Adrenal gland (tissue), 12 donors: Measurements from ENCODE around the gene CDKAL1. TPM values are rescaled to one million over a fixed set of nuclear protein-coding genes. Genes with fewer than 3 reads are reported as not detected.

Source experiments
- DNase-seq, 7 donors: peaks; one replicate each; pipeline ENCODE4 v3.0.0-alpha.2; 2019 to 2020
- H3K27ac ChIP-seq, 5 donors: fragments of 200-600 bp; sonication (generic) in 4 of 5; 1 replicate in 3 of 5; 2 replicates in 2 of 5; pipeline versions ENCODE4 v1.5.1 to v1.8.0; 2016 to 2020; ENCODE audit warnings: mild to moderate bottlenecking in 1 of 5
- H3K27me3 ChIP-seq: fragments of 200-600 bp; 2 replicates; pipeline ENCODE4 v1.8.0; 2021
- H3K36me3 ChIP-seq, 2 donors: fragments of 200-600 bp; replicated peaks in 1 of 2; 1 replicate in 1 of 2; 2 replicates in 1 of 2; pipeline versions ENCODE4 v1.5.1 to v1.8.0; 2018 to 2022
- H3K4me1 ChIP-seq, 2 donors: fragments of 200-600 bp; replicated peaks in 1 of 2; 1 replicate in 1 of 2; 2 replicates in 1 of 2; pipeline versions ENCODE4 v1.5.1 to v1.8.0; 2018 to 2021
- H3K4me3 ChIP-seq, 4 donors: fragments of 200-600 bp; sonication (generic) in 3 of 4; one replicate each; pipeline ENCODE4 v1.5.1; 2016 to 2018
- H3K9me3 ChIP-seq, 3 donors: fragments of 200-600 bp; sonication (generic) in 1 of 3; replicated peaks in 1 of 3; 1 replicate in 2 of 3; 2 replicates in 1 of 3; pipeline versions ENCODE4 v1.5.1 to v1.8.0; 2016 to 2021
- POLR2A ChIP-seq, 2 donors: fragments of 450-650 bp; IDR thresholded peaks; one replicate each; pipeline ENCODE4 v1.6.1; 2017; ENCODE audit warnings: antibody characterized with exemption in 2 of 2, mild to moderate bottlenecking in 2 of 2, moderate library complexity in 1 of 2
- WGBS, 4 donors: extraction: QIAGEN DNeasy Blood & Tissue Kit in 2 of 4; methylation state at CpG; one replicate each; pipeline versions ENCODE4 v1.1.5 to v1.1.7; 2013 to 2017; 5-methylcytosine and 5-hydroxymethylcytosine counted together
- intact Hi-C, 2 donors: fragments of 100-400 bp; cut with DNase I; formaldehyde crosslinking; loops; one replicate each; pipeline versions ENCODE4 v1.14.1 to v1.15.0; 2022 to 2023
- polyA plus RNA-seq, 3 donors: library from polyadenylated mRNA; stranded (reverse); fragments of 200-250 nt in 2 of 3; fragments of 350-450 nt in 1 of 3; fragmentation: Illumina TruSeq in 1 of 3; extraction: RNeasy Lipid Tissue Mini Kit (QIAGEN cat#74804) in 1 of 3; gene quantifications; one replicate each; pipeline ENCODE4 v1.2.3, GENCODE V29; 2013 to 2014
- total RNA-seq, 9 donors: library from RNA; depleted of rRNA in 4 of 9; stranded (reverse); fragments of >200 nt in 4 of 9; fragments of 120-200 nt in 1 of 9; fragmentation: NEBNext Ultra II Directional in 1 of 9; extraction: Animal tissue kit (Norgen Biotek cat#: 25700) in 1 of 9; gene quantifications; one replicate each; pipeline versions ENCODE4 v1.1.0 to v1.2.4, GENCODE V29; 2013 to 2023
- TF ChIP-seq, protein P1 (sequence below), 6 experiments: fragments of 450-650 bp in 4 of 6; fragments of 200-600 bp in 2 of 6; sonication (generic) in 1 of 6; IDR thresholded peaks; 1 replicate in 5 of 6; 2 replicates in 1 of 6; pipeline versions ENCODE4 v1.5.1 to v1.8.0; 2016 to 2021; ENCODE audit warnings: antibody characterized with exemption in 6 of 6, mild to moderate bottlenecking in 2 of 6, moderate library complexity in 1 of 6
- donor health status: healthy with polysubstance abuse.
- donor health status: Bipolar disorder and iron deficiency.
- donor health status: DM: yes; HTN: yes; CAD: no.
- donor health status: DM: no; HTN: no; CAD: no.
- donor health status: DM: no; HTN: no; CAD: no.
- donor health status: DM: yes; HTN: yes; CAD: no.

Gene CDKAL1
- total and polyA plus RNA-seq, 12 donors: 3.9 to 21.1 (median 10.6) TPM

DNA sequence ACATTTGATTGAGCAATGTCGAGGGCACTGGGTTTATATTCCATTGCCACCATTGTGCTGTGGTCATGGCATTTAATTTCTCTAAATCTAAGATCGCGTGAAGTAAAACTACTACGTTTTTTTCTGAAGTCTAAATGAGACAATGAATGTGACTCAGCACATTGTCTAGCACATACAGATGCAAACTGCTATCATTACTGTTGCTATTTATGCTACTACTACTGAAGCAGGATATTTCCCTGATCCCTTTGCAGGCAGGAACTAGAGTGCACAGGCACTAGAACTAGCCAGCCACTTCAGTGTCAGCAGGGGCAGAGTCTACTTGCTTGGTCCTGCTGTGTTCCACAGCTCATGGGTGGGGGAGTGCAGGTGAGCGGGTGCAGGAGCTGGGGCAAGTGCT is 449.7 kb downstream of the CDKAL1 start:
- TF ChIP-seq, protein P1, sequence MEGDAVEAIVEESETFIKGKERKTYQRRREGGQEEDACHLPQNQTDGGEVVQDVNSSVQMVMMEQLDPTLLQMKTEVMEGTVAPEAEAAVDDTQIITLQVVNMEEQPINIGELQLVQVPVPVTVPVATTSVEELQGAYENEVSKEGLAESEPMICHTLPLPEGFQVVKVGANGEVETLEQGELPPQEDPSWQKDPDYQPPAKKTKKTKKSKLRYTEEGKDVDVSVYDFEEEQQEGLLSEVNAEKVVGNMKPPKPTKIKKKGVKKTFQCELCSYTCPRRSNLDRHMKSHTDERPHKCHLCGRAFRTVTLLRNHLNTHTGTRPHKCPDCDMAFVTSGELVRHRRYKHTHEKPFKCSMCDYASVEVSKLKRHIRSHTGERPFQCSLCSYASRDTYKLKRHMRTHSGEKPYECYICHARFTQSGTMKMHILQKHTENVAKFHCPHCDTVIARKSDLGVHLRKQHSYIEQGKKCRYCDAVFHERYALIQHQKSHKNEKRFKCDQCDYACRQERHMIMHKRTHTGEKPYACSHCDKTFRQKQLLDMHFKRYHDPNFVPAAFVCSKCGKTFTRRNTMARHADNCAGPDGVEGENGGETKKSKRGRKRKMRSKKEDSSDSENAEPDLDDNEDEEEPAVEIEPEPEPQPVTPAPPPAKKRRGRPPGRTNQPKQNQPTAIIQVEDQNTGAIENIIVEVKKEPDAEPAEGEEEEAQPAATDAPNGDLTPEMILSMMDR (IDR thresholded peaks at IDR 0.05): no peak
- TF ChIP-seq POLR2A (IDR thresholded peaks at IDR 0.05): no peak

DNA sequence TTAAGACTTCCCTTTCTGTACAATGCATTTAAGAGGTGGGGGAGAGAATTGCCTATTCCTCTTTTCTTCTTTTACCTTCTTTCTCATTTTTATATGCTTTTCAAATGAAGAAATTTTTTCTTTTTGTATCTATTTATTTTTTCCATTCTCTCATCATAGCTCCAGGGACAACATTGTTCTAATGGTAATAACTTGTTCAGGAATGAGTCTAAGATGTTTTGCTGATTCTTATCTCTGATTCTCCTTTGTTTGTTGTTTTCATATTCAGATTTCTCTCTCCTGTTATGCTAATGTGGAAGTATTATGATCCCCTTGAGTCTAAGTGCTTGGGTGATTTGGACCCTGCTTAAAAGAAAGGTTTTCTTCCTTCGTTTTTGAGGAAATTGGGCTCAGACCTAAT is 451.6 kb downstream of the CDKAL1 start:
- H3K27me3 ChIP-seq: no peaks in the 10 kb centered on the region
- no peaks in the 10 kb centered on the region for H3K36me3 ChIP-seq
- H3K27ac ChIP-seq: no peak overlapping the region
- intact Hi-C loops: no loop called here
- H3K9me3 ChIP-seq: no peaks in the 10 kb centered on the region
- no peak for DNase-seq
- no peak for TF ChIP-seq POLR2A (IDR thresholded peaks at IDR 0.05)
- TF ChIP-seq, protein P1 (IDR thresholded peaks at IDR 0.05): no peak
- no peaks in the 10 kb centered on the region for H3K4me1 ChIP-seq
- WGBS, 4 donors: 93 to 96% (median 95%) methylated on average over 1 of the region's 1 CpG
- no peak overlapping the region for H3K4me3 ChIP-seq

More for the DNA sequence above, 449.7 kb downstream of the CDKAL1 start:
- H3K36me3 ChIP-seq: no peaks in the 10 kb centered on the region
- no peaks in the 10 kb centered on the region for H3K27me3 ChIP-seq
- H3K4me1 ChIP-seq: no peaks in the 10 kb centered on the region
- DNase-seq: no peak
- intact Hi-C loops: no loop called here
- H3K4me3 ChIP-seq: no peak overlapping the region
- WGBS, 4 donors: 96 to 99% (median 96%) methylated on average over 4 to 5 of the region's 5 CpGs
- H3K27ac ChIP-seq: no peak overlapping the region
- no peaks in the 10 kb centered on the region for H3K9me3 ChIP-seq

DNA sequence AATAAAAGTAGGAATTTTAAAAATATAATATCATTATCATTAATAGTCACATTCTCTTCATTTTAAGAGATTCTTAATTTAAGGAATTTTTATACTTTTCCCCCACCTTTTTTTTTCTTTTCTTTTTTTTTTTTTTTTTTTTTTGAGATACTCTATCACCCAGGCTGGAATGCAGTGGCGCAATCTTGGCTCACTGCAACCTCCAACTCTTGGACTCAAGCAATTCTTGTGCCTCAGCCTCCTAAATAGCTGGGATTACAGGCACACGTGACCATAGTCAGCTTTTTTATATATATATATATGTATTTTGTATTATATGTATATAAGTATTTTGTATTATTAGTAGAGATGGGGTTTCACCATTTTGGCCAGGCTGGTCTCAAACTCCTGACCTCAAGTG is 457.7 kb downstream of the CDKAL1 start:
- TF ChIP-seq, protein P1 (IDR thresholded peaks at IDR 0.05): no peak
- TF ChIP-seq POLR2A (IDR thresholded peaks at IDR 0.05): no peak
- Histone ChIP-seq H3K36me3 (no peaks in the 10 kb centered on the region), H3K9me3 (no peaks in the 10 kb centered on the region), H3K4me3 (no peak overlapping the region), H3K4me1 (no peaks in the 10 kb centered on the region), H3K27me3 (no peaks in the 10 kb centered on the region), H3K27ac (no peak overlapping the region)
- 81 to 88% (median 83%) methylated on average over 2 of the region's 2 CpGs for WGBS, 4 donors
- intact Hi-C loops: no loop called here
- DNase-seq: peak in 1 of 7 donors; percentile 3

DNA sequence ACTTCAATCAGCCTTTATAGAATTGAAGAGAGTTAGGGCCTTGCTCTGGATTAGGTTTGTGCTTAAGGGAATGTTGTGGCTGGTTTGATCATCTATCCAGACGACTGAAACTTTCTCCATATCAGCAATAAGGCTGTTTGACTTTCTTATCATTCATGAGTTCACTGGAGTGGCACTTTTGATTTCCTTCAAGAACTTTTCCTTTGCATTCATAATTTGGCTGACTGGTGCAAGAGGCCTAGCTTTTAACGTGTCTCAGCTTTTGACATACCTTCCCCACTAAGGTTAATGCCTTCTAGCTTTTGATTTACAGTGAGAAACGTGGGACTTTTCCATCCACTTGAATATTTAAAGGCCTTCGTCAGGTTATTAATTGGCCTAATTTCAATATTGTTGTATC is 461.8 kb downstream of the CDKAL1 start:
- WGBS, 4 donors: 94 to 96% (median 94%) methylated on average over 4 of the region's 4 CpGs
- intact Hi-C loops: no loop called here

More for the DNA sequence above, 461.8 kb downstream of the CDKAL1 start:
- Histone ChIP-seq H3K4me1 (no peaks in the 10 kb centered on the region), H3K27me3 (no peaks in the 10 kb centered on the region), H3K27ac (no peak overlapping the region), H3K36me3 (no peaks in the 10 kb centered on the region), H3K4me3 (no peak overlapping the region), H3K9me3 (no peaks in the 10 kb centered on the region)
- no peak for DNase-seq
- TF ChIP-seq POLR2A (IDR thresholded peaks at IDR 0.05): no peak
- TF ChIP-seq, protein P1 (IDR thresholded peaks at IDR 0.05): no peak
